Omental fat pad (tissue), 4 donors: ENCODE data around the gene PHF21B. TPM values are rescaled to one million over a fixed set of nuclear protein-coding genes. Genes with fewer than 3 reads are reported as not detected.

Experiments used
- ATAC-seq: fragments of 150-250 bp; one replicate; pipeline ENCODE4 v1.9.1; 2016; ENCODE audit warnings: mild to moderate bottlenecking, moderate library complexity; ENCODE audit not compliant: low FRiP score
- DNase-seq: peaks from one replicate; pipeline ENCODE4 v3.0.0-alpha.2; 2019; ENCODE audit warnings: low spot score
- CTCF ChIP-seq, 3 donors: fragments of 450-650 bp; IDR thresholded peaks; one replicate each; pipeline ENCODE4 v1.5.1; 2016 to 2017; ENCODE audit warnings: antibody characterized with exemption in 3 of 3, mild to moderate bottlenecking in 3 of 3, moderate library complexity in 2 of 3
- total RNA-seq, 4 donors: library from RNA; depleted of rRNA; stranded (reverse); fragments of >200 nt; gene quantifications; one replicate each; pipeline ENCODE4 v1.1.0, GENCODE V29; 2016

The PHF21B gene
- total RNA-seq, 4 donors from 2014 or later: 0.44 TPM; not detected in 3

- ATAC-seq: no peak
- DNase-seq: no peak
- TF ChIP-seq CTCF (IDR thresholded peaks at IDR 0.05): no peak
Measured at GRCh38 chr22:44956840-44957767, 52.7 kb downstream of the PHF21B start.

- DNase-seq (no peak), ATAC-seq (no peak)
- no peak for TF ChIP-seq CTCF (IDR thresholded peaks at IDR 0.05)
Measured at GRCh38 chr22:44955102-44955501, 54.7 kb downstream of the PHF21B start.

- TF ChIP-seq CTCF (IDR thresholded peaks at IDR 0.05): no peak
- no peak for DNase-seq
- no peak for ATAC-seq
Measured at GRCh38 chr22:44954149-44954548, 55.7 kb downstream of the PHF21B start.

- no peak for TF ChIP-seq CTCF (IDR thresholded peaks at IDR 0.05)
- DNase-seq (no peak), ATAC-seq (no peak)
Measured at GRCh38 chr22:44952863-44953746, 56.7 kb downstream of the PHF21B start.

- DNase-seq (no peak), ATAC-seq (no peak)
- no peak for TF ChIP-seq CTCF (IDR thresholded peaks at IDR 0.05)
Measured at GRCh38 chr22:44951510-44951816, 58.3 kb downstream of the PHF21B start.

- TF ChIP-seq CTCF (IDR thresholded peaks at IDR 0.05): no peak
- no peak for ATAC-seq
- no peak for DNase-seq
Measured at GRCh38 chr22:44950806-44951509, 58.8 kb downstream of the PHF21B start.
